ENCODE results near the gene OR51I2. TPM values are rescaled to one million over a fixed set of nuclear protein-coding genes. Genes with fewer than 3 reads are reported as not detected.
A peak's percentile ranks its signal among the peaks of the same experiment; 100 is the strongest.

The OR51I2 gene
- total RNA-seq, 6 donors from 2014 or later, result not detected

GRCh38 chr11:5473921-5474320, 24.8 kb downstream of the OR51I2 start:
- H3K36me3 ChIP-seq, result no peaks in the 10 kb centered on the region

GRCh38 chr11:5476186-5476819, 27.2 kb downstream of the OR51I2 start:
- DNase-seq (peak in 1 of 2 donors; percentile 41), ATAC-seq (ENCODE audit: low FRiP score in 2 of 2) (peak in 1 of 2 donors; percentile 80)

More at GRCh38 chr11:5473921-5474320, 24.8 kb downstream of the OR51I2 start:
- DNase-seq (no peak), ATAC-seq (ENCODE audit: low FRiP score in 2 of 2) (no peak)
- no peaks in the 10 kb centered on the region for H3K4me1 ChIP-seq
- H3K27me3 ChIP-seq, result no peaks in the 10 kb centered on the region
- H3K4me3 ChIP-seq, result no peak overlapping the region
- TF ChIP-seq POLR2AphosphoS5 (IDR thresholded peaks at IDR 0.05) (no peak), EP300 (IDR thresholded peaks at IDR 0.05) (no peak), CTCF (IDR thresholded peaks at IDR 0.05) (no peak), POLR2A (IDR thresholded peaks at IDR 0.05) (no peak)
- no peak overlapping the region for H3K27ac ChIP-seq
- no peaks in the 10 kb centered on the region for H3K9me3 ChIP-seq

GRCh38 chr11:5486003-5486402, 36.9 kb downstream of the OR51I2 start:
- TF ChIP-seq POLR2AphosphoS5 (IDR thresholded peaks at IDR 0.05) (no peak), CTCF (IDR thresholded peaks at IDR 0.05) (no peak), POLR2A (IDR thresholded peaks at IDR 0.05) (no peak), EP300 (IDR thresholded peaks at IDR 0.05) (no peak)
- Histone ChIP-seq H3K4me1 (no peaks in the 10 kb centered on the region), H3K27me3 (no peaks in the 10 kb centered on the region), H3K36me3 (no peaks in the 10 kb centered on the region), H3K27ac (no peak overlapping the region), H3K9me3 (no peaks in the 10 kb centered on the region), H3K4me3 (no peak overlapping the region)
- ATAC-seq (ENCODE audit: low FRiP score in 2 of 2) (no peak), DNase-seq (no peak)
- WGBS, 2 donors, result 75 to 86% methylated on average over 3 of the region's 3 CpGs

More at GRCh38 chr11:5476186-5476819, 27.2 kb downstream of the OR51I2 start:
- WGBS, 2 donors, result 32 to 39% methylated on average over 2 of the region's 2 CpGs
- Histone ChIP-seq H3K9me3 (no peaks in the 10 kb centered on the region), H3K36me3 (no peaks in the 10 kb centered on the region), H3K27me3 (no peaks in the 10 kb centered on the region), H3K4me1 (no peaks in the 10 kb centered on the region), H3K4me3 (no peak overlapping the region), H3K27ac (no peak overlapping the region)
- TF ChIP-seq CTCF (IDR thresholded peaks at IDR 0.05) (peak; percentile 43 to 76 (median 65)), EP300 (IDR thresholded peaks at IDR 0.05) (no peak), POLR2A (IDR thresholded peaks at IDR 0.05) (no peak)

- Histone ChIP-seq H3K36me3 (no peaks in the 10 kb centered on the region), H3K27me3 (no peaks in the 10 kb centered on the region), H3K4me1 (no peaks in the 10 kb centered on the region), H3K4me3 (no peak overlapping the region), H3K9me3 (no peaks in the 10 kb centered on the region), H3K27ac (no peak overlapping the region)
- ATAC-seq (ENCODE audit: low FRiP score in 2 of 2) (peak in 1 of 2 donors; percentile 26), DNase-seq (no peak)
- no peak for TF ChIP-seq EP300 (IDR thresholded peaks at IDR 0.05)
- no peak for TF ChIP-seq POLR2A (IDR thresholded peaks at IDR 0.05)
- TF ChIP-seq CTCF (IDR thresholded peaks at IDR 0.05), result no peak
- TF ChIP-seq POLR2AphosphoS5 (IDR thresholded peaks at IDR 0.05), result no peak
- 68 to 74% methylated on average over 3 of the region's 3 CpGs for WGBS, 2 donors
Observed at GRCh38 chr11:5486421-5486820, 37.3 kb downstream of the OR51I2 start.

GRCh38 chr11:5488385-5488784, 39.3 kb downstream of the OR51I2 start, which contains the start of gene OR52D1:
OR52D1 (plus strand) TSS chr11:5488685; CDS start chr11:5488707, 22 bp downstream.
- TF ChIP-seq EP300 (IDR thresholded peaks at IDR 0.05), result no peak
- no peak for TF ChIP-seq POLR2A (IDR thresholded peaks at IDR 0.05)
- TF ChIP-seq CTCF (IDR thresholded peaks at IDR 0.05), result no peak
- TF ChIP-seq POLR2AphosphoS5 (IDR thresholded peaks at IDR 0.05), result no peak
- Histone ChIP-seq H3K27me3 (no peaks in the 10 kb centered on the region), H3K4me3 (no peak within 1 kb of the TSS), H3K4me1 (no peaks in the 10 kb centered on the region), H3K9me3 (no peaks in the 10 kb centered on the region), H3K27ac (no peak within 1 kb of the TSS), H3K36me3 (no peaks in the 10 kb centered on the region)
- ATAC-seq (ENCODE audit: low FRiP score in 2 of 2), result no peak
- DNase-seq, result no peak

Data from upper lobe of left lung (tissue), 6 donors.